Stimulated activated memory B cell treated with anti-CD40 and anti-IgM and Interleukin-4, amounts not matched to agents 10 μg/mL and 1 μg/mL and 100 μg/mL, for 72 hours (primary cell): ENCODE measurements around the gene FSIP1.

Experiments
- ATAC-seq: fragments of 150-1000 bp; cut with Tn5 transposase; 2 replicates; pipeline ENCODE4 v1.10.0; 2021
- H3K27ac Mint-ChIP-seq: one replicate; pipeline ENCODE4 v1.8.0; 2022; ENCODE audit warnings: mild to moderate bottlenecking, mixed read lengths
- H3K27me3 Mint-ChIP-seq: one replicate; pipeline ENCODE4 v1.8.0; 2022; ENCODE audit warnings: mixed read lengths
- H3K36me3 Mint-ChIP-seq: one replicate; pipeline ENCODE4 v1.8.0; 2022; ENCODE audit warnings: mixed read lengths
- H3K4me1 Mint-ChIP-seq: one replicate; pipeline ENCODE4 v1.8.0; 2022; ENCODE audit warnings: mixed read lengths
- H3K4me3 Mint-ChIP-seq: one replicate; pipeline ENCODE4 v1.8.0; 2022; ENCODE audit warnings: mild to moderate bottlenecking, moderate library complexity, mixed read lengths
- H3K9me3 Mint-ChIP-seq: one replicate; pipeline ENCODE4 v1.8.0; 2022; ENCODE audit warnings: mixed read lengths

FSIP1 gene

GRCh38 chr15:39699516-39700374 is 82.9 kb downstream of the FSIP1 start:
- H3K27ac Mint-ChIP-seq = no peak overlapping the region
- no peak overlapping the region for H3K4me3 Mint-ChIP-seq
- H3K36me3 Mint-ChIP-seq = no peaks in the 10 kb centered on the region
- no peaks in the 10 kb centered on the region for H3K9me3 Mint-ChIP-seq
- no peak for ATAC-seq
- peaks cover 8% of the 10 kb centered on the region for H3K27me3 Mint-ChIP-seq
- H3K4me1 Mint-ChIP-seq = no peaks in the 10 kb centered on the region

GRCh38 chr15:39698444-39699390 is 83.9 kb downstream of the FSIP1 start:
- no peak for ATAC-seq
- Mint-ChIP-seq H3K27me3 (peaks cover 9% of the 10 kb centered on the region), H3K27ac (no peak overlapping the region), H3K36me3 (no peaks in the 10 kb centered on the region), H3K4me1 (no peaks in the 10 kb centered on the region), H3K9me3 (no peaks in the 10 kb centered on the region), H3K4me3 (no peak overlapping the region)

- H3K4me3 Mint-ChIP-seq = no peak overlapping the region
- no peaks in the 10 kb centered on the region for H3K9me3 Mint-ChIP-seq
- H3K27ac Mint-ChIP-seq = no peak overlapping the region
- no peak for ATAC-seq
- H3K36me3 Mint-ChIP-seq = no peaks in the 10 kb centered on the region
- H3K27me3 Mint-ChIP-seq = peaks cover 19% of the 10 kb centered on the region
- no peaks in the 10 kb centered on the region for H3K4me1 Mint-ChIP-seq
Measured at GRCh38 chr15:39697509-39697908, 85.1 kb downstream of the FSIP1 start.

GRCh38 chr15:39695793-39696192 is 86.8 kb downstream of the FSIP1 start:
- Mint-ChIP-seq H3K27ac (no peak overlapping the region), H3K36me3 (no peaks in the 10 kb centered on the region), H3K4me1 (no peaks in the 10 kb centered on the region), H3K27me3 (peaks cover 32% of the 10 kb centered on the region), H3K9me3 (no peaks in the 10 kb centered on the region), H3K4me3 (no peak overlapping the region)
- no peak for ATAC-seq

GRCh38 chr15:39692356-39693327 is 90.0 kb downstream of the FSIP1 start:
- no peaks in the 10 kb centered on the region for H3K9me3 Mint-ChIP-seq
- no peaks in the 10 kb centered on the region for H3K4me1 Mint-ChIP-seq
- H3K4me3 Mint-ChIP-seq = no peak overlapping the region
- H3K27ac Mint-ChIP-seq = no peak overlapping the region
- peaks cover 33% of the 10 kb centered on the region for H3K27me3 Mint-ChIP-seq
- H3K36me3 Mint-ChIP-seq = no peaks in the 10 kb centered on the region
- ATAC-seq = no peak

- Mint-ChIP-seq H3K27ac (no peak overlapping the region), H3K4me1 (no peaks in the 10 kb centered on the region), H3K27me3 (peaks cover 33% of the 10 kb centered on the region), H3K9me3 (no peaks in the 10 kb centered on the region), H3K36me3 (no peaks in the 10 kb centered on the region), H3K4me3 (no peak overlapping the region)
- ATAC-seq = no peak
Measured at GRCh38 chr15:39690881-39691634, 91.6 kb downstream of the FSIP1 start.

GRCh38 chr15:39687965-39688364 is 94.7 kb downstream of the FSIP1 start:
- Mint-ChIP-seq H3K9me3 (no peaks in the 10 kb centered on the region), H3K27ac (no peak overlapping the region), H3K27me3 (peaks cover 18% of the 10 kb centered on the region), H3K4me3 (no peak overlapping the region), H3K36me3 (no peaks in the 10 kb centered on the region), H3K4me1 (no peaks in the 10 kb centered on the region)
- ATAC-seq = no peak

GRCh38 chr15:39685999-39686613 is 96.5 kb downstream of the FSIP1 start:
- Mint-ChIP-seq H3K27ac (no peak overlapping the region), H3K27me3 (peaks cover 4% of the 10 kb centered on the region), H3K36me3 (no peaks in the 10 kb centered on the region), H3K4me3 (no peak overlapping the region), H3K4me1 (no peaks in the 10 kb centered on the region), H3K9me3 (no peaks in the 10 kb centered on the region)
- no peak for ATAC-seq

GRCh38 chr15:39685367-39685766 is 97.3 kb downstream of the FSIP1 start:
- no peaks in the 10 kb centered on the region for H3K4me1 Mint-ChIP-seq
- no peak overlapping the region for H3K4me3 Mint-ChIP-seq
- H3K27me3 Mint-ChIP-seq = no peaks in the 10 kb centered on the region
- H3K27ac Mint-ChIP-seq = no peak overlapping the region
- ATAC-seq = no peak
- H3K9me3 Mint-ChIP-seq = no peaks in the 10 kb centered on the region
- H3K36me3 Mint-ChIP-seq = no peaks in the 10 kb centered on the region

- H3K27me3 Mint-ChIP-seq = no peaks in the 10 kb centered on the region
- H3K36me3 Mint-ChIP-seq = no peaks in the 10 kb centered on the region
- no peaks in the 10 kb centered on the region for H3K9me3 Mint-ChIP-seq
- H3K4me1 Mint-ChIP-seq = no peaks in the 10 kb centered on the region
- no peak for ATAC-seq
- no peak overlapping the region for H3K4me3 Mint-ChIP-seq
- H3K27ac Mint-ChIP-seq = no peak overlapping the region
Measured at GRCh38 chr15:39684233-39684632, 98.4 kb downstream of the FSIP1 start.

GRCh38 chr15:39682366-39682765 is 100.3 kb downstream of the FSIP1 start:
- no peak for ATAC-seq
- no peaks in the 10 kb centered on the region for H3K27me3 Mint-ChIP-seq
- no peaks in the 10 kb centered on the region for H3K36me3 Mint-ChIP-seq
- H3K9me3 Mint-ChIP-seq = no peaks in the 10 kb centered on the region
- H3K27ac Mint-ChIP-seq = no peak overlapping the region
- H3K4me3 Mint-ChIP-seq = no peak overlapping the region
- H3K4me1 Mint-ChIP-seq = no peaks in the 10 kb centered on the region

- no peak for ATAC-seq
- Mint-ChIP-seq H3K27me3 (no peaks in the 10 kb centered on the region), H3K36me3 (no peaks in the 10 kb centered on the region)
Measured at GRCh38 chr15:39680868-39681267, 101.8 kb downstream of the FSIP1 start.

GRCh38 chr15:39672666-39673065 is 110.0 kb downstream of the FSIP1 start:
- ATAC-seq = no peak
- Mint-ChIP-seq H3K27me3 (no peaks in the 10 kb centered on the region), H3K4me1 (no peaks in the 10 kb centered on the region)

More at GRCh38 chr15:39680868-39681267, 101.8 kb downstream of the FSIP1 start:
- no peaks in the 10 kb centered on the region for H3K4me1 Mint-ChIP-seq
- H3K9me3 Mint-ChIP-seq = no peaks in the 10 kb centered on the region
- H3K27ac Mint-ChIP-seq = no peak overlapping the region
- H3K4me3 Mint-ChIP-seq = no peak overlapping the region

GRCh38 chr15:39672184-39672583 is 110.5 kb downstream of the FSIP1 start:
- H3K9me3 Mint-ChIP-seq = no peaks in the 10 kb centered on the region
- no peak overlapping the region for H3K27ac Mint-ChIP-seq
- no peaks in the 10 kb centered on the region for H3K4me1 Mint-ChIP-seq
- H3K4me3 Mint-ChIP-seq = no peak overlapping the region
- ATAC-seq = no peak
- H3K27me3 Mint-ChIP-seq = no peaks in the 10 kb centered on the region
- H3K36me3 Mint-ChIP-seq = no peaks in the 10 kb centered on the region

More at GRCh38 chr15:39672666-39673065, 110.0 kb downstream of the FSIP1 start:
- Mint-ChIP-seq H3K36me3 (no peaks in the 10 kb centered on the region), H3K9me3 (no peaks in the 10 kb centered on the region), H3K4me3 (no peak overlapping the region), H3K27ac (no peak overlapping the region)
